ENCODE data around the gene FAM161B.
"Not testable (repeated sequence)": the region's sequence is repeated elsewhere in the genome, so short reads cannot be mapped to it uniquely, and the experiment has no call there.

The FAM161B gene

GRCh38 chr14:73949752-73950734 lies at the start of gene FAM161B, which contains the start of gene COQ6:
FAM161B (minus strand) TSS chr14:73950094; CDS start chr14:73950026, 68 bp downstream.
COQ6 (plus strand) TSS chr14:73950302; CDS start chr14:73950333, 31 bp downstream.
- peak; percentile 95 for DNase-seq

- no peak for DNase-seq
Measured at GRCh38 chr14:73998726-73999125, 48.8 kb upstream of the FAM161B start.

GRCh38 chr14:73997944-73998447 lies 48.1 kb upstream of the FAM161B start:
- DNase-seq, result peak; percentile 15

GRCh38 chr14:73997108-73997943 lies 47.4 kb upstream of the FAM161B start:
- DNase-seq, result no peak

GRCh38 chr14:73996731-73997107 lies 46.8 kb upstream of the FAM161B start:
- DNase-seq, result no peak

- DNase-seq, result no peak
Measured at GRCh38 chr14:73995977-73996378, 46.1 kb upstream of the FAM161B start.

- not testable (repeated sequence) for DNase-seq
Measured at GRCh38 chr14:73994926-73995325, 45.0 kb upstream of the FAM161B start.

GRCh38 chr14:73991092-73991491 lies 41.2 kb upstream of the FAM161B start:
- DNase-seq, result no peak

- DNase-seq, result not testable (repeated sequence)
Measured at GRCh38 chr14:73988656-73989055, 38.8 kb upstream of the FAM161B start.

GRCh38 chr14:73988065-73988464 lies 38.2 kb upstream of the FAM161B start:
- no peak for DNase-seq

- DNase-seq, result no peak
Measured at GRCh38 chr14:73977896-73978295, 28.0 kb upstream of the FAM161B start.

- DNase-seq, result no peak
Measured at GRCh38 chr14:73976125-73976524, 26.2 kb upstream of the FAM161B start.

GRCh38 chr14:73973497-73973896 lies 23.6 kb upstream of the FAM161B start:
- no peak for DNase-seq

- DNase-seq, result no peak
Measured at GRCh38 chr14:73968885-73969284, 19.0 kb upstream of the FAM161B start.

GRCh38 chr14:73965216-73965615 lies 15.3 kb upstream of the FAM161B start:
- DNase-seq, result no peak

GRCh38 chr14:73961192-73961591 lies 11.3 kb upstream of the FAM161B start:
- no peak for DNase-seq

- DNase-seq, result no peak
Measured at GRCh38 chr14:73958591-73958990, 8.7 kb upstream of the FAM161B start.

GRCh38 chr14:73955674-73956073 lies 5.8 kb upstream of the FAM161B start:
- no peak for DNase-seq

GRCh38 chr14:73953731-73954130 lies 3.8 kb upstream of the FAM161B start:
- DNase-seq, result no peak

- DNase-seq, result no peak
Measured at GRCh38 chr14:73945159-73945670, 4.7 kb downstream of the FAM161B start.

- no peak for DNase-seq
Measured at GRCh38 chr14:73944432-73945158, 5.3 kb downstream of the FAM161B start.

- no peak for DNase-seq
Measured at GRCh38 chr14:73943083-73943482, 6.8 kb downstream of the FAM161B start.

Data from NCI-H2227 treated with DMSO at 0.1 percent for 48 hours (cell line).